ENCODE results near the gene SRM. TPM values are rescaled to one million over a fixed set of nuclear protein-coding genes. Genes with fewer than 3 reads are reported as not detected.
"Not testable (repeated sequence)": the region's sequence is repeated elsewhere in the genome, so short reads cannot be mapped to it uniquely, and the experiment has no call there.

Gene SRM
- total and polyA plus RNA-seq, 12 donors: 35.4 to 158 (median 51.5) TPM

DNA sequence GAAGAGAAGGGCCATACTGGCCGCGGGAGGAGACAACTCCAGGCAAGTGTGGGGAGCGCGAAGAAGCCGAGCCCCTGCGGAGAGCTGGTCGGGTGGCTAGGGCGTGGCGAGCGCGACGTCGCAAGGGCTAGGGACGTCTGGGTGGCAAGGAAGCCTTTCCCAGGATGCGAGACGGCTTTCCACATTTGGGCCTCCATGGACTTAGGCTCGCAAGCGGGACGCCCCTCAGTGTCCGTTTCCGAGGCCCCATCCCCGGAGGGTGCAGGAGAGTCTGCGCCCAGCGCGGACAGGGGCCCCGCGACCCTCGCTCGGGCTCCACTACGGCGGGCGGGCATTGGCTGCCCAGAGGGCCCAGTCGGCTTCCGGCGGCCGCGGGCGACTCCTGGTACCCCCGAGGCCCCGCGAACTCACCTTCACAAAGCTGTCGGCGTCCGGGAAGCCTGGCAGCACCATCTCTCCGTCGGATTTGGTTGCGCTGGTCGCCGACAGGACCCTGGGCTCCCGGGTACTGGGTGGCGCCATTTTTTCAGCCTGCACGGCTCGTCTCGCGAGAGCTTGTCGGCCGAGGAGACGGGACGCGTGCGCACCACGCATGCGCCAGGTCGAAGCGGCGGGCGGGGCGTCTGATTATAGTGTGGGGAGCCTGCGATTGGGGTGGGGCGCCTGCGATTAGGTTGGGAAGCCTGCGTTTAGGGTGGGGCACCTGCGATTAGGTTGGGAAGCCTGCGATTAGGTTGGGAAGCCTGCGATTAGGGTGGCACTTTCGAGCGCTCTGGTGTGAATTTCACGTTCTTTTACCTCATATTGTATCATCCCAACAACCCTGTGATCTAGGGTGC, 39.7 kb upstream of the SRM start, which contains the start of gene EXOSC10:
TSS of gene EXOSC10 (minus strand) at position 560 of the 839 bp plus-strand sequence. CDS start at position 522, 38 bp downstream.
- no peaks in the 10 kb centered on the region for H3K27me3 ChIP-seq
- no peaks in the 10 kb centered on the region for H3K9me3 ChIP-seq
- intact Hi-C loops (cut with DNase I): loop anchor here in 3 of 10 donors (10.0 kb wide), 4 partner anchors 55 to 115 kb away; partner anchors contain the start of genes MASP2 (in 1 of the 3) and TARDBP (in 1 of the 3)
- peaks cover 4 to 19% (median 13%) of the 10 kb centered on the region in 9 donors for H3K4me1 ChIP-seq
- H3K36me3 ChIP-seq: peaks cover 0 to 35% (median 20%) of the 10 kb centered on the region in 9 donors
- ATAC-seq (peak; percentile 98 to 99 (median 99)), DNase-seq (peak; percentile 93 to 97)
- TF ChIP-seq, protein P1, sequence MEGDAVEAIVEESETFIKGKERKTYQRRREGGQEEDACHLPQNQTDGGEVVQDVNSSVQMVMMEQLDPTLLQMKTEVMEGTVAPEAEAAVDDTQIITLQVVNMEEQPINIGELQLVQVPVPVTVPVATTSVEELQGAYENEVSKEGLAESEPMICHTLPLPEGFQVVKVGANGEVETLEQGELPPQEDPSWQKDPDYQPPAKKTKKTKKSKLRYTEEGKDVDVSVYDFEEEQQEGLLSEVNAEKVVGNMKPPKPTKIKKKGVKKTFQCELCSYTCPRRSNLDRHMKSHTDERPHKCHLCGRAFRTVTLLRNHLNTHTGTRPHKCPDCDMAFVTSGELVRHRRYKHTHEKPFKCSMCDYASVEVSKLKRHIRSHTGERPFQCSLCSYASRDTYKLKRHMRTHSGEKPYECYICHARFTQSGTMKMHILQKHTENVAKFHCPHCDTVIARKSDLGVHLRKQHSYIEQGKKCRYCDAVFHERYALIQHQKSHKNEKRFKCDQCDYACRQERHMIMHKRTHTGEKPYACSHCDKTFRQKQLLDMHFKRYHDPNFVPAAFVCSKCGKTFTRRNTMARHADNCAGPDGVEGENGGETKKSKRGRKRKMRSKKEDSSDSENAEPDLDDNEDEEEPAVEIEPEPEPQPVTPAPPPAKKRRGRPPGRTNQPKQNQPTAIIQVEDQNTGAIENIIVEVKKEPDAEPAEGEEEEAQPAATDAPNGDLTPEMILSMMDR (IDR thresholded peaks at IDR 0.05): no peak
- 0% methylated on average over 78 of the region's 78 CpGs for WGBS, 2 donors
- H3K27ac ChIP-seq: peak within 1 kb of the TSS; percentile 56 to 91 (median 86)
- peak within 1 kb of the TSS; percentile 85 to 100 (median 95) for H3K4me3 ChIP-seq

DNA sequence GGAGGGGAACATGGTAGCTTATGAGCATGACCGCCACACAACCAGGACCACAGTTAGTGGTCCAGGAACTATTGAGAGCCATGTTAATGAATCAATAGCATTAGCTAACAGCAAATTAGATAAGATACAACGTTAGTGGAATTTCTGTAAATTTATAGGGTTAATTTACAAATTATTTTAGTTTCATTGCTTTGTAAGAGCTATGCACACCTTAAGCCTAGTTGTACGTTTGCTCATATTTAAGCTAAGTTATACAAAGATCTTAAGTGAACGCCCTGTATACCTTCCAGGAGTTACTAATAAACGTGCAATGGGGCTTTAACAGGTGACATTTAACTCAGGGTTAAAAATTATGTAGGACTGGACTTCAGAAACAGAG, 39.1 kb upstream of the SRM start:
- Histone ChIP-seq H3K27me3 (no peaks in the 10 kb centered on the region), H3K4me3 (peak overlapping the region; percentile 85 to 100 (median 95)), H3K36me3 (peaks cover 0 to 42% (median 26%) of the 10 kb centered on the region in 9 donors), H3K4me1 (peaks cover 4 to 19% (median 13%) of the 10 kb centered on the region in 9 donors), H3K9me3 (no peaks in the 10 kb centered on the region), H3K27ac (peak overlapping the region; percentile 56 to 91 (median 86))
- WGBS, 2 donors: 13 to 16% methylated on average over 5 of the region's 5 CpGs
- TF ChIP-seq, protein P1 (IDR thresholded peaks at IDR 0.05): no peak
- ATAC-seq (no peak), DNase-seq (no peak)
- intact Hi-C loops (cut with DNase I): loop anchor here in 3 of 10 donors (10.0 kb wide), 3 partner anchors 74 to 116 kb away; partner anchors contain the start of gene TARDBP (in 1 of the 3)

DNA sequence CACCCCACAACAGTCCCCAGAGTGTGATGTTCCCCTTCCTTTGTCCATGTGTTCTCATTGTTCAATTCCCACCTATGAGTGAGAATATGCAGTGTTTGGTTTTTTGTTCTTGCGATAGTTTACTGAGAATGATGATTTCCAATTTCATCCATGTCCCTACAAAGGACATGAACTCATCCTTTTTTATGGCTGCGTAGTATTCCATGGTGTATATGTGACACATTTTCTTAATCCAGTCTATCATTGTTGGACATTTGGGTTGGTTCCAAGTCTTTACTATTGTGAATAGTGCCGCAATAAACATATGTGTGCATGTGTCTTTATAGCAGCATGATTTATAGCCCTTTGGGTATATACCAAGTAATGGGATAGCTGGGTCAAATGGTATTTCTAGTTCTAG, 24.0 kb upstream of the SRM start:
- H3K9me3 ChIP-seq; H3K4me1 ChIP-seq; H3K27ac ChIP-seq; DNase-seq; H3K27me3 ChIP-seq; intact Hi-C loops (cut with DNase I); ATAC-seq; H3K4me3 ChIP-seq: not testable (repeated sequence)
- WGBS, 2 donors: 94 to 95% methylated on average over 2 of the region's 3 CpGs
- H3K36me3 ChIP-seq: peaks cover 6 to 93% (median 56%) of the 10 kb centered on the region in 9 donors

DNA sequence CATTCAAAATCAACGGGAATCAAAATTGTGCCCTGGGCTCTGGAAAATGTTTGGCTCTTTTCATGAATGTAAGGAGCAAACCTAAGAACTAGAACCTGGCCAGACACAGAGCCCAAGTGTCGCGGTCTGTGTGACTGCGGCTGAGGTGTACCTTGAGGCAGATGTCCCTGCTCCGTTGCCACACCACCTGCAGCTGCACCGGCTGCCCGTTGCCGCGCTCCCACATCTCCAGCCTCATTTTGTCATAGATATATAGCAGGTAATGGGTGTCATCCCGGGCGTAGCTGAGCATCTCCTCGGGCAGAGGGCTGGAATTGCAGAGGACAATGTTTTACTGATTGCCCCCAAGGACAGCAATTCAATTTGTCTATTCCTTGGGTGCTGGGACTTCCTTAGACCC, 21.1 kb upstream of the SRM start:
- WGBS, 2 donors: 87% methylated on average over 12 of the region's 12 CpGs
- H3K4me1 ChIP-seq: no peaks in the 10 kb centered on the region
- DNase-seq (no peak), ATAC-seq (no peak)
- TF ChIP-seq, protein P1 (IDR thresholded peaks at IDR 0.05): no peak
- intact Hi-C loops (cut with DNase I): no loop called here
- no peaks in the 10 kb centered on the region for H3K27me3 ChIP-seq
- no peak overlapping the region for H3K4me3 ChIP-seq
- no peak overlapping the region for H3K27ac ChIP-seq
- no peaks in the 10 kb centered on the region for H3K9me3 ChIP-seq
- peaks cover 0 to 94% (median 59%) of the 10 kb centered on the region in 9 donors for H3K36me3 ChIP-seq

Data from heart right ventricle (tissue), 16 donors.